Superior temporal gyrus (tissue), 1 donor: ENCODE measurements around the gene TRIM21.
"Not testable (repeated sequence)": the region's sequence is repeated elsewhere in the genome, so short reads cannot be mapped to it uniquely, and the experiment has no call there.

ENCODE experiments used
- DNase-seq: peaks from one replicate; pipeline ENCODE4 v3.0.0-alpha.2; 2016; ENCODE audit errors: extremely low spot score

The TRIM21 gene

DNA sequence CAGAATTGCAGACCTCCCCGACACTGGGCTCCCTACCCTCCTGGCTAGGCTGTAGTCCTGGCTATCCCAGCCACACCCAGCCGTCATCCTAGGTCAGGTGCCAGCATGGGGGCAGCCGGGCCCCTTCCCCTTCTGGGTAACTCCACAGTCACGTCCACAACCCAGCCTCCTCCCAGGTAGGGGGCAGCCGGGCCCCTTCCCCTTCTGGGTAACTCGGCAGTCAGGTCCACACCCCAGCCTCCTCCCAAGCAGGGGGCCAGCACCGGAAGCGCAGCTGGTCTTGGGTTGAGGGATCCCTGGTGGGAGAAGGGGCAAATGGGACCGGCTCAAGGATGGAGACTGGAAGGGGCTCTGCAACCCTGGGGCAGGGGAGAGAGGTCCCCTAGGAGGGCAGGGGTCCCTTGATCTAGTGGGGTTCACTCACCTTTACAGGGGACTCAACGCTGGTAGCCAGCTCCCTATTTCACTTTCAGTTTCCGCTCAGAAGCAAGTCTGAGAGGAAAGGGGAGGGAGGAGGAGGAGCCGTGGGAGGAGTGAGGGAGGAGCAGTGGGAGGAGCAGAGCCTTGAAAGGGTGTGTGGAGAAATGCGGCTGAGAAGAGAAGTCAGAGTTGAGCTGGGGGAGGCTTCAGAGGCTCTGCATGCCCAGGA, at the start of gene TRIM21:
Gene TRIM21, minus strand, starts transcription at position 494 of the 649 bp plus-strand sequence. CDS start 3,293 bp downstream, outside the sequence.
- DNase-seq = peak; percentile 67

DNA sequence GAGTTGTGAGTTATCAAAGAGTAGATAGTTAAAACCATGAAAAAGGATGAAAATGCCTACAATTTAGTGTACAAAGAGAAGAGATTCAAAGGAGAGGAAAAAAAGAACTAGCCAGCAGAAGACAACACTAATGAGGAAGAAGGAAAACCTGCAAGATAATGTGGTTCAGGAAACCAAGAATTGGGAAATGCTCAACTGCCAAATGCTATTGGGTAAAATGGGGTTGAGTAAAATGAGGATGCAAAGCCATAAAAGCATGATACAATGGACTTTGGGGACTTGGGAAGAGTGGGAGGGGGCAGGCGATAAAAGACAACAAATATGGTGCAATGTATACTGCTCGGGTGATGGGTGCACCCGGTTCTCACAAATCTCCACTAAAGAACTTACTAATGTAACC, 48.0 kb upstream of the TRIM21 start:
- DNase-seq = no peak

DNA sequence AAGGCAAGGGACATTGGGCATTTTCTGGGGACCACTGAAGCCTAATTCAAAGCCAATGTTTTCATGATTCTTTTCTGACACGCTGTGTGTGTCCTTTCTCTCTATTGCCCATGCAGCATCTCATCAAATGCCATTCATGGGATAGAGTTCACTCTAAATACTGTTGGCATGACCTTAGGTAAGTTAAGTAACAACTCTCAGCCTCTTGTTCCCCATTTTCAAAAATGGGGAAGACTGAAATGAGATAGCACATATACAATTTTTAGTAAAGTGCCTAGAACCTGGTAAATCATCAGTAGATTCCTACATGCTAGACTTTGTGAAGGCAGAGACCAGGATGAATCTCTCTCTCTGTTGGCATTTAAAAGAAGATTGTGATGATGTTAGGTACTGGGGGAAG, 42.9 kb upstream of the TRIM21 start:
- DNase-seq = no peak

DNA sequence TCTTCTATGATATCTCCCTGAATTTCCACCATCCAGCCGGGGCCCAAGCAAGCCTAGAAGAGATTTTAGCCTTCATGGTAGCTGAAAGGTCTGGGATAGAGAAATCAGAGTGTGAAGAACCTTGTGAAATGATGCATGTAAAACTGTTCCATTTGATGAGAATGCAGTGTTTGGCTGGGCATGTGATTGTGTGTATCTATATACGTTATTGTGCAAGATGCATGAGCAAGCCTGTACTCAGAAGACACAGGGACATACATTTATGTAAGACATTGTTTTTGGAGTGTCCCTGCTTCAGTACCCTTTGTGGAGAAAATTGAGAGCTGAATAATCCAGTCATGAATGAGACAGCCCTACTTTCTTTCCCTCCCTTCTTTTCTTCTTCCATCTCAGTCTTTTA, 40.4 kb upstream of the TRIM21 start:
- DNase-seq = no peak

DNA sequence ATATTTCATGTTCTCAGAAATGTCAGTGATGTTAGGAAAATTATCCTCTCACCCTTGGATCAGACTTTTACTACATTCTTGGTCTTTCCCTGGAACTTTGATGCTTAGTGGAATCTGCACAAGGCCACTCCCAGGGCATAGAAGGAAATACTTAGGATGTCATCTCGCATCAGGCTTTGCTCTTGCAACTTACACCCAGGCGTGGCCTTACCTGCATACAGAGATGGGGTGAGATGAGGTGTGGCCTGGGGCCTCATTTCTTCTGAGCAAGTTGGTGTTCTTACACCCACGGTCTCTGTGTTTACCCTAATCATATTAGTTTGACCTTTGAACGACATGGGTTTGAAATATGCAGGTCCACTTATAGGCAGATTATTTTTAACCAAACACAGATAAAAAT, 36.5 kb upstream of the TRIM21 start:
- no peak for DNase-seq

DNA sequence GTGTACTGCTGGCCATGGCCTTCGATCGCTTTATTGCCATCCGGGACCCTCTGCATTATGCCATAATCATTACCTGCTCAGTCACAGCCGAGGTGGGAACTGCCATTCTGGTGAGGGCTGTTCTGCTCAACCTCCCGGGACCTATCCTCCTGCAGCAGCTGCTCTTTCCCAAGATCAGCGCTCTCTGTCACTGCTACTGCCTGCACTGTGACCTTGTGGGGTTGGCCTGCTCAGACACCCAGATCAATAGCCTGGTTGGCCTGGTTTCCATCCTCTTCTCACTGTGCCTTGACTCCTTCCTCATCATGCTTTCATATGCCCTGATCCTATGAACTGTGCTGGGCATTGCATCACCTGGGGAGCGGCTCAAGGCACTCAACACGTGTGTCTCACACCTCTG, 24.9 kb upstream of the TRIM21 start:
- no peak for DNase-seq

DNA sequence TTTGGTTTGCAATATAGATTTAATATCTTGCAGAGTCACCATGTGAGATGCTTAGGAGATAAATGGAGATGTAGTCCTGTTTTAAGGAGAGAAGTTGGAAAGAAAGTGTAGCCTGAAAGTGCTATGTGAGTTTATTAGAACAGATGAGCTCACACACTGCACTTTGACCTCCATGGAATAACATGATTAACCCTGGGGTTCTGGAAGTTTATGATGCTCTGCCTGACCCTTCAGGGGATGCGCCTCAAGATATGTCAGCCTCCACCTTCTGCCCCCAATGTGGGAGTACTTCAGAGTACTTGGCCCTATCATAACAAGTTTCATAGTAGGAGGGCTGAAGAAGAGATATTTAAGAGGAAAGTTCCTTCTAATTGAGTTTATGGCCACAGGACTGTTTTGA, 23.3 kb upstream of the TRIM21 start:
- no peak for DNase-seq

DNA sequence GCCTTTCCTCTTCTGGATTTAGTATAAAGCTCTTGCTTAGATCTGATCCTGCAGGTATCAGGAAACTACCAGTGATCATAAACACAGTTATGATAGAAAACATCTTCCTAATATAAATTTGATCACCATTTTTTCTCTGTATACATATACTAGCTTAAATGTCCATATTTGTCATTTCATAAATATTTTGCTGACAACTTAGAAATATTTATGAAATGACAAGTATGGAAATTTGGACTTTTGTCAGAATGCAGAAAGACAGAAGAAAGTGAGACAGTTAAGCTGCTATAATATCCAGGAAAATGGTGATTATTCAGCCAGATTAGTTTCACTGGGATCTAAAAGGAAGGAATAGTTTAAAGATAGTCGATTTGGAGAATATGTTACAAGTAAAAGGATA, 22.8 kb upstream of the TRIM21 start:
- DNase-seq = no peak

DNA sequence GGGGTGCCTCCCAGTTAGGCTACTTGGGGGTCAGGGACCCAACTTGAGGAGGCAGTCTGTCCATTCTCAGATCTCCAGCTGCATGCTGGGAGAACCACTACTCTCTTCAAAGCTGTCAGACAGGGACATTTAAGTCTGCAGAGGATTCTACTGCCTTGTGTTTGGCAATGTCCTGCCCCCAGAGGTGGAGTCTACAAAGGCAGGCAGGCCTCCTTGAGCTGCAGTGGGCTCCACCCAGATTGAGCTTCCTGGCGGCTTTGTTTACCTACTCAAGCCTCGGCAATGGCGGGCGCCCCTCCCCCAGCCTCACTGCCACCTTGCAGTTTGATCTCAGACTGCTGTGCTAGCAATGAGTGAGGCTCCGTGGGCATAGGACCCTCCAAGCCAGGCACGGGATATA, 12.7 kb upstream of the TRIM21 start:
- not testable (repeated sequence) for DNase-seq

DNA sequence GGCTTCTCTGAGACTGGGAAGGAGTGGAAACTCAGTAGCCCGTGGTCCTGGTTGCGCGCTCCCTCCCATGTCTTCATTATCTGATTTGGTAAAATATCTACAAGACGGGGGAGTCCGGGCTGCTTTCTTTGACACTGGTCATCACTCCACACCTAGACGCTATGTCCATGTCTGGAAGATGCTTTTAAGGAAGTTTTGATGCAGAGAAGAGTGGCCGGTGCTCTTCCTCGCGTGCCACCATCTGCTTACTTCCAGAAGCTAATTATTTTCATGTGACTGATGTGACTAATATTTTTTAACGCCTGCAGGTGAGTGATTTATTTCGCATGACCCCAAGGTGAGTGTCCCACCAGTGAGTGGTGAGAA, 339 bp upstream of the TRIM21 start:
- DNase-seq = no peak

DNA sequence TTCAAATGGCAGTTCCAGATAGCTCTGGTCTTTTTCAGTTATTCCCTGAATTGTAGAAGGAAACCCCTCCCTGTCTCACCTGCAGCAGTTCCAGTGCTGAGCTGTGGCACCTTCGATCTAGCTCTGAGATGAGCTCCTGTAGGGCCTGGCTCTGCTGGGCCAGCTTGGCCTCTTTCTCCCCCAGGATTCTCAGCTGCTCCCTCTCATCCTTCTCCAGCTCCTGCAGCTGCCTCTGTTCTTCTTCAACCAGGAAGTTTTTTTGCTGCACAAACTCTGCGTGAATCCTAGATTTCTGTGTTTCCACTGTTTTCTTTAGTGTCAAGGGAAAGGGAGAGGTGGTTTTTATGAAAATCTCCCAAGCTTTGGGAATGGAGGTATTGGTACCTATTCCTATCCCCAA, 5.3 kb downstream of the TRIM21 start:
- no peak for DNase-seq

DNA sequence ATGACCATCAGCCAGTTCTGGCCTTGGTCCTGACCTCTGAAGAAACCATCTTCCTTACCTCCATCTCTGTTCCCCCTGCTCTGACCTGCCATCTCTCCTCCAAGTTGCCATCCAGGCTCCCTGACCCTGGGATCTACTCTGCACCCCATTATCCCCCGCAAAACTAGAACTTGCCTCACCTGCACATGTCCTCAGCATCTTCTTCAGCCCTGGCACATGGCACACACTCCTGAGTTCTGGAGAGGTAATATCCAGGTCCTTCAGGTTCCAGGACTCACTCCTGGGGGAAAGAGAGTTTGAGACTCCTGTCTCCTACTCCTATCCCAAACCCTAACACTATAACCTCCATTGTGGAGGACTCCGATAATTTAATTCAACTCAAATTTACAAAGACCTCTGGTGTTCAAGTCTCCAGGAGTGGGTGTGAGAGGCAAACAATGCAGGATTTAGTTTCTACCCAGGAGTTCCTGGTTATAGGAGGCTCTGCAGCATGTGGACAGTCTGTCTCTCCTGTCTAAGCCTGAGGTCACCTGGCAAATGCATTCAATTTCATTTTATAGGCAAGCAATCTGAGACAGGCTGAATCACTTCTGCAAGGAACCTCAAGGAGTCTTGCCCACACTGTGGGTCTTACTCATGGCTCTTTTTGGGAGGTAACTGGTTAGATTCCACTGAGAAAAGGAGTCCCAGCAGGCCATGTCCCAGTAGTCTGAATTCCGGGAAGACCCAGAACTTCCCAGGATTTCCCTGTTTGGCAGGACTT, 7.3 kb downstream of the TRIM21 start:
- no peak for DNase-seq

DNA sequence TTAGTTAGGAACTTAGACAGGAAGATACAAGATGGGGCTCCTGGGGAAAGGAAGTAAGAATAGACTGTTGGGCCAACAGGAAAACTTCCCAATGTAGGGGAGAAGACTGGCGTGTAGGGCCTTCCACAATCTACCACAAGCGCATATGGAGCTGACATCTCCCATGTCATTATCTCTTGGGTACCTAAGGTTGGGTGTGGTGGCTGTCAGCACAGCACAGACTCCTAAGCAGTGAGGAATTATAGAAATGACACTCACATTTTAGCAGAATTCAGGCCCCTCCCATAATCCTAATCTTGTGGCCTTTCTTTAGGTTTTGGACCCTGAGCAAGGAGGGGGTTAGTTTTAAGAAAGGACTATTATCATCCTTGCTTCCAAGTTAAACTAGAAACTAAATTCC, 11.6 kb downstream of the TRIM21 start:
- DNase-seq = no peak

DNA sequence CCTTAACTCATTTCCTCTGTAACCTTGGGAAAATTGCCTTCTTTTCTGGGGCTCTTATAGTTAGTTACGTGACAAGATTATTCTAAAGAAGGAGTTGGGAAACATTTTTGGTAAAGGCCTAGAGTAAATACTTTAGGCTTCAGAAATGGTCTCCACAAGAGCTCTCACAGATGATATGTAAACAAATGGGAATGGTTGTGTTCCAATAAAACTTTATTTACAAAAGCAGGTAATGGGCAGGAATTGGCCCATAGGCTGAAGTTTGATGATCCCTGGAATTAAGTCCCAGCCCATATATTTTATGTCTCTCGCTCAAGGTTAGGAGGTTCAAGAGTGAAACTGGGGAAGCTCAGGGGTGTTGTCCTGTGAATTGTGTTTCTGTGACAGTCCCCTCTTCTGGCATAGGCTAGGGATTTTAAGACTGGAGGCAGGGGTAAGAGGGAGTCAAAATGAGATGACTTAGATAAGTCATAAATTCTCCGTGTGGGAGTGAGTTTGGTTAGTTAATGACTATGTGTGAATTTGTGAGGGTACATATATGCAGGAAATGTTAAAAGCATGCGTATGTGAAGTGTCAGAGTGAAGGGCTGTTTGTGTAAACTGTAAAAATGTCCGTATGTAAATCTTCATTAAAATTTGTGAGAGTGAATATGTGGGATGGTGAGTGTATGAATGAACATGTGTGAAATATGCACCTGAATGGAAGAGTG, 17.9 kb downstream of the TRIM21 start:
- DNase-seq = no peak

DNA sequence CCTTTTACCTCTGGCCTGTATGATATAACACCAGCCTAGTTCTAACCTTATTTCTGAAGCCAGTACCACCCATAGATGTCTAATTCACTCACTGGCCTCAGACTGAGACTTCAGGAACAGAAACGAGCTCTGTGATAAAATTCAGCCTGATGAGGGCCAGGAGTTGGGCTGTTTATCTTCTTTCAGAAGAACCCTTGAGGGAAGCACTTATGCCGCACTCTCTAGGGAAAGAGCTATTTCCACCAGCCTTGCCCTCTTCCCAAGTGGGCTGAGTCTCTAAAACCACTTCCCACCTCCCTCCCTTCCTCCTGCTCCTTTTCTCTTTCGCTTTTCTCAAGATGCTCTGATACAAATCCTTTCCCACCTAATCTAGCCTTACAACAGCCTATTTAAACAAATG, 23.3 kb downstream of the TRIM21 start:
- DNase-seq = no peak

DNA sequence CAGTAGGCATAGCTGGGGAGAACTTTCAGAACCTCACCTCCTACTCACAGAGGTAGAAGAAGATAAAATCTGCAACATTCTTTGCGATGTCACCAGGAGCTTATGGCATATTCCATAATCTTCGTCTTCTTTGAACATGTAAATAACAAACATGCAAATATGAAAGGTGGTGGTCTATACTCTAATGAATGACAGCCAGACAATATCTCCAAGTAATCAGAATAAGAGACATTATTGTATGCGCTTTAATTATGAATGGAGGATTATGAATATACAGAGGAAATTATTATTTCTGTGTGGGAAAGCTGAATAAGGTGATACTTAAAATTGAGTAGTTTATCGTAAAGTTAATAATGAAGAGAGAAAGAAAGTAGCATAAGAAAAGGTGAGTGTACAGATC, 25.2 kb downstream of the TRIM21 start, which contains the start of gene OR52B4:
Gene OR52B4, minus strand, starts transcription at position 101 of the 400 bp plus-strand sequence. Its CDS starts 91 bp downstream, at position 10.
- DNase-seq = no peak

DNA sequence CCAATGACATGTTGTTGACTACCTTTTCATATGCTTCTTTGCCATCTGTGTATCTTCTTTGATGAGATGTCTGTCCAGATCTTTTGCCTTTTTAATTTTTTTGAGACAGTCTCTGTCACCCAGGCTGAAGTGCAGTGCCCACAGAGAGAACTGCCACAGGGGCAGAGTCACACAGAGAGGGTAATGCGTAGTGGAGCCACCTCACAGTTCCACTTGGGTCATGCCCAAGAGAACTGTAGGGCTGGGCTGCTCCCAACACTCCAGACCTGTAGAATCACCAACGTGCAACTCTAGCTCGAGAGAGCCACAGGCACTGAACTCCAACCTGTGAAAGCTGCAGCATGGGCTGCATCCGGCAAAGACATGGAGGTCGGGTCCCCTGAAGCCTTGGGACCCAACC, 45.4 kb downstream of the TRIM21 start:
- DNase-seq = not testable (repeated sequence)

DNA sequence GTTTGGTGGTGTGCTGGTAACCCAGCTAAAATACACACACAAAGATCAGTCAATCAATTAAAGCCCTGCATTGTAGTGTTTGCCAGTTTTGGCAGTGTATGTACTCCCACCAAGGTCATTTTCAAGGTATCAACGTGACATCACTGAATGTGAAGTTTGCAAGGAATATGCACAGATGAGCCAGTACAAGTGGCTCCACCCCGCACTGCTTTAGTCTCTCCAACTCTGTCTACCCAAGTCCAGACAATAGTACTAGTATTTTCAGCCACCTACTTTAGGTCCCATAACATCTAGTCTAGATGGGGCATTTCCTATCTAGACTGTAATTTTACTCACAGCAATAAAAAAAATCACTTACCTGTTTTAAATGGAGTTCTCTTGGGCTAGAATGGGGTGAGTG, 48.1 kb downstream of the TRIM21 start:
- not testable (repeated sequence) for DNase-seq
